HG03342 (cell line): ENCODE data around the gene KIF4B.
"Not testable (repeated sequence)": the region's sequence is repeated elsewhere in the genome, so short reads cannot be mapped to it uniquely, and the experiment has no call there.

Experiments
- ATAC-seq: cut with Tn5 transposase; IDR thresholded peaks from one replicate; pipeline ENCODE4 v1.9.1; 2021; ENCODE audit warnings: mild to moderate bottlenecking, moderate library complexity; ENCODE audit not compliant: unreplicated experiment

The KIF4B gene, protein sequence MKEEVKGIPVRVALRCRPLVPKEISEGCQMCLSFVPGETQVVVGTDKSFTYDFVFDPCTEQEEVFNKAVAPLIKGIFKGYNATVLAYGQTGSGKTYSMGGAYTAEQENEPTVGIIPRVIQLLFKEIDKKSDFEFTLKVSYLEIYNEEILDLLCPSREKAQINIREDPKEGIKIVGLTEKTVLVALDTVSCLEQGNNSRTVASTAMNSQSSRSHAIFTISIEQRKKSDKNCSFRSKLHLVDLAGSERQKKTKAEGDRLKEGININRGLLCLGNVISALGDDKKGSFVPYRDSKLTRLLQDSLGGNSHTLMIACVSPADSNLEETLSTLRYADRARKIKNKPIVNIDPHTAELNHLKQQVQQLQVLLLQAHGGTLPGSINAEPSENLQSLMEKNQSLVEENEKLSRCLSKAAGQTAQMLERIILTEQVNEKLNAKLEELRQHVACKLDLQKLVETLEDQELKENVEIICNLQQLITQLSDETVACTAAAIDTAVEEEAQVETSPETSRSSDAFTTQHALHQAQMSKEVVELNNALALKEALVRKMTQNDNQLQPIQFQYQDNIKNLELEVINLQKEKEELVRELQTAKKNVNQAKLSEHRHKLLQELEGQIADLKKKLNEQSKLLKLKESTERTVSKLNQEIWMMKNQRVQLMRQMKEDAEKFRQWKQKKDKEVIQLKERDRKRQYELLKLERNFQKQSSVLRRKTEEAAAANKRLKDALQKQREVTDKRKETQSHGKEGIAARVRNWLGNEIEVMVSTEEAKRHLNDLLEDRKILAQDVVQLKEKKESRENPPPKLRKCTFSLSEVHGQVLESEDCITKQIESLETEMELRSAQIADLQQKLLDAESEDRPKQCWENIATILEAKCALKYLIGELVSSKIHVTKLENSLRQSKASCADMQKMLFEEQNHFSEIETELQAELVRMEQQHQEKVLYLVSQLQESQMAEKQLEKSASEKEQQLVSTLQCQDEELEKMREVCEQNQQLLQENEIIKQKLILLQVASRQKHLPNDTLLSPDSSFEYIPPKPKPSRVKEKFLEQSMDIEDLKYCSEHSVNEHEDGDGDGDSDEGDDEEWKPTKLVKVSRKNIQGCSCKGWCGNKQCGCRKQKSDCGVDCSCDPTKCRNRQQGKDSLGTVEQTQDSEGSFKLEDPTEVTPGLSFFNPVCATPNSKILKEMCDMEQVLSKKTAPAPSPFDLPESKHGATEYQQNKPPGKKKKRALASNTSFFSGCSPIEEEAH

DNA sequence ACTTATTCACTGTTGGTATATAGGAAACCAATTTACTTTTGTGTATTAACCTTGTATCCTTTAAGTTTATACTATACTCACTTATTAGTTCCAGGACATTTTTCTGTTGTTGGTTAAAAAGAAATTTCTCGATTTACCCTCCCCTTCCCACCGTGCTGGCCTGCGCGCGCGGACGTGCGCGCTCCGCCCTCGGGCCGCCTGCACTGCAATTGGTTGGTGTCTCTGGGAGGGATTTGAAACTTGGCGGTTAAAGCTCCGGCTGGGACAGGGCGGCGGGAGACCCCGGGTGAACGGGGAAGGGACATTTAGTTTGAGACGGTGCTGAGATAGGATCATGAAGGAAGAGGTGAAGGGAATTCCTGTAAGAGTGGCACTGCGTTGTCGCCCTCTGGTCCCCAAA, at the start of gene KIF4B:
Gene KIF4B, plus strand, starts transcription at position 230 of the 400 bp plus-strand sequence. Its CDS starts 105 bp downstream, at position 335.
- no peak for ATAC-seq

DNA sequence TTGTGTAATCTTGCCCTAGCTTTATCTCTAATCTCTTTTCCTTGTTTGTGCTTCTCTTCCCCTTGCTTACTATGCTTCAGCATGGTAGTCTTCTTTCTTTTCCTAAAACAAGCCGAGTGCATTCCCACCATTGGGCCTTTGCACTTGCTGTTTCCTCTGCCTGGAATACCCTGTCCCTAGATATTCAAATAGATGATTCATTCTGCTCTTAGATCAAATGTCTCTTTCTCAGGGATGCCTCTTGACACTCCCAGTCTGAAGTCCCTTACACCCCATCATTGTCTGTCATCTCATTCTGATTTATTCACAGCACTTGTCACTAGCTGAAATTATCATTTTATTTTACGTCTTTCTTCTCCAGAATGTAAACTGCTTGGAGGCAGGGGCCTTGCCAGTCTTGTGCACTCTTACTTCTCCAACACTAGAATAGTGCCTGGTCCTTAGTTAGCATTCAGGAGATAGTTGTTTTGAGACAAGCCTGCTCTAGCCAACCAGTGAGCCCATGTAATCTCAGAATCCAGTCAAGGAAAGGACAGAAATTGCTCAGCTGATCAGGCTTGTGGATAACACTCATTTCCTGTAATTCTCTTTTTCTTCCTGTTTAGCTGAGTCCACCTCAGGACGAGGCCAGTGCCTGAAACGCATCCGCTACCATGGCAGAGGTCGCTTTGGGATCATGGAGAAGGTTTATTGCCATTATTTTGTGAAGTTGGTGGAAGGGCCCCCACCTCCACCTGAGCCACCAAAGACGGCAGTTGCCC, 47.3 kb upstream of the KIF4B start:
- ATAC-seq: no peak

DNA sequence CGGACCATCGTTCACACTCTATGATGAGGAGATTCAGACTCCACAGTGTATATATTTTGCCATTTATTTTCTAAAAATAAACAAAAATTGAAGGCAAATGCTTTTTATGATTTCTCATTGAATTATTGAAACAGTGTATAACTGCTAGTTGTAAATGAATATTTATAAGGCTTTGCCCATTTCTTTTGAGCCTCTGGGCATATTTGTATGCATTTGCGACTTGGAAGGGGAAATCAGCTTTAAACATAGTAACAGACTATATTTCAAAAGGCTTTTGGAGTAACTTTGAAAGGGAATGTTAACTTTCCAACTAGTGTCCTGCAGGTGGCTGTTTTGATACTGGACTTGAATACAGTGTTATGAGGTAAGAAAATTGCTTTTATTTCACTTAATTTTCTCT, 46.7 kb upstream of the KIF4B start:
- no peak for ATAC-seq

DNA sequence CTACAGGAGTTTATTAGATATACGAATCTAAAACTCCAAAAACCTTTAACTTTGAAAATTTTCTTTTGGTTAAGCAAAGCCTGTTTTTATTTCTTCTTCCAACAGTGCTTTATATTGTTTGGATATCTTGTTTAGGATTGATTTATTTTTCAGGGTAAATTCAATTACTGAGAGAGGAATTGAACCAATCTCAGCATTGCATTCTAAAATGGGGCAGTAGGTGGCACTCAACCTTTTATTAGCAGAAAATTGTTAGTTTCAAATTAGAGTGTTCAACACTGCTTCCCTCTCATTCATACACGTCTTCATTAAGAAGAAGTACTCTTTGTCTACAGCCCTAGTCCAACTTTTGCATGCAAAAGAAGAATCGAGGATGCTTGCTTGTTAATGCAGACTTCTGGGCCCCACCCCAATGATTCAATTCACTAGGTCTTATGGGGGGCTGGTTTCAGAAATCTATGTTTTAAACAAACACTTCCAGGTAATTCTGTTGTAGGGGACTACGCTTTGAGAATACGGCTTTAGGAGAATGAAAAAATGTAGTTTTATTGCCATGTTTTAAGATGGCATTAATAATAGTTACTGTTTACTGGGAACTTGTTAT, 46.0 kb upstream of the KIF4B start:
- ATAC-seq: no peak

DNA sequence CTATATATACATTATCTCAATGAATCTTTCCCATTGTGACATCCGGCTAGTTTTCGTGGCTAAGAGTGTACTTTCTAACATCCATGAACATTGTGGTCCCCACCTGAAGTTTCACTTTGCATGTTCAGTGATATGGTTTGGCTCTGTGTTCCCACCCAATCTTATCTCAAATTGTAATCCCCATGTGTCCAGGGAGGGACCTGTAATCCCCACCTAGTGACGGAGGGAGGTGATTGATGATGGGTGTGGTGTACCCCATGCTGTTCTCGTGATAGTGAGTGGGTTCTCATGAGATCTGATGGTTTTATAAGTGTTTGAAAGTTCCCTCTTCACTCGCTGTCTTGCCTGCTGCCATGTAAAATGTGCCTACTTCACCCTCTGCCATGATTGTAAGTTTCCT, 44.6 kb upstream of the KIF4B start:
- no peak for ATAC-seq

DNA sequence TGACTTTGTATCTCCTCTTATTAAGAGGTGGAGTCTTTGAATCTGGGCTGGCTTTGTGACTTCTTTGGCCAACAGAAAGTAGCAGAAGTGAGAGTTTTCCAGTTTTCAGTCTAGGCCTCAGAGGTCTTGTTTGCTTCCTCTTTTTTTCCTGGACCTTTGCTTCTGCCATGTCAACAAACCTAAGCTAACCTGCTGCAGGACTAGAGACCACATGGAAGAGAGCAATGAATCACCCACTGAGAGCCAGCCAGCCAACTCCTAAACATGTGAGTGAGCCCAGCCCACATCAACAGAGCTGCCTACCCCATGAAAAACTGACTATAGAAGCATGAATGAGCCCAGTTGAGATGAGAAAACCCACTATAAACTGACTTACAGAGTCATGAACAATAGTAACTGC, 42.8 kb upstream of the KIF4B start:
- ATAC-seq: no peak

DNA sequence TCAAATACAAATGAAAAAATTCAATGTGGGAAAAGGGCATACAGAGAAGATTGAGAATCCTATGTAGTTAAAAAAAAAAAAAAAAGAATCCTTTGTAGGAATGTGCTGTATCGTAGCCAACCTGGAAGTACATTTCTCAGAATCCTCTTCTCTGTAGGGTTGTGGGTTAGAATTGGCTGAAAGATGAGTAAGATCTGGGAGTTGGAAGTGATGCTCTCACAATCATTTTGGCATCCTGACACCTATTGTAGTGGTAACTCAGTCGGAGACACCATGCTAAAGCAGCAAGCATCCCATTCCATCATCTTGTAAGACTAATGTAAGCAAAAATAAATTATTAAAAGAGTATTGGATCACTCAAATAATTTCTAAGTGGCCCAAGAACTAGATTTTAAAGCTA, 42.1 kb upstream of the KIF4B start:
- no peak for ATAC-seq

DNA sequence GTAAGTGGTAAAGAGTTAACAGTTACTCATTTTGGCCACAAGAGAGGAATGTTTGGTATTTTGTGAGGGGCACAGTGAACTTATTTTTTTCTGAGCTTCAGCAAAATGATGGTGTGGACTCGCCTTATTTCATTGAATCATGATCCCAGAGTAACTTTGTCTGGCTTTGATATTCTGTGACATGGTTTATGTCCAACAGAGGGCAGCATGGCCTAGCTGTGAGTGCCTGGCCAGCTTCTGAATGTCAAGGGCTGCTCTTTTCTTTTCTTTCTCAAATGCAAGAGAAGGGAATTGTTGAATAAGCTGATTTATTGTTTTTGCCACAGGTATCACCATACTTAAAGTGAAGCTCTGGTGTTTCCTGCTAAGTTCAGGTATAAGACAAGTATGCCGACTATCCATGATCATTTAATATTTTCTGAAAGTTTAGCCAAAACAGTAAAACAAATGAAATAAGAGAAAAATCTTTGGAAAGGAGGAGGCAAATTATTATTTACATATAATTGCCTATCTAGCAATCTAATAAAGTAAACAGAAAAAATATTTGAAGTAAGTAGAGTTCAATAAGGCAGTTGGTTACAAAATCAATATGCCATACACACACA, 41.0 kb upstream of the KIF4B start:
- no peak for ATAC-seq

DNA sequence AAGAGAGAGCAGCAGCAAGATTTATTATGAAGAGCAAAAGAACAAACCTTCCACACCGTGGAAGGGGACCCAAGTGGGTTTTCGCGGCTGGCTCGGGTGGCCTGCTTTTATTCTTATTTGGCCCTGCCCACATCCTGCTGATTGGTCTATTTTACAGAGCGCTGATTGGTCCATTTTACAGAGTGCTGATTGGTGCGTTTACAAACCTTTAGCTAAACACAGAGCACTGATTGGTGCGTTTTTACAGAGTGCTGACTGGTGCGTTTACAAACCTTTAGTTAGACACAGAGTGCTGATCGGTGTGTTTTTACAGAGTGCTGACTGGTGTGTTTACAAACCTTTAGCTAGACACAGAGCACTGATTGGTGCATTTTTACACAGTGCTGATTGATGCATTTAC, 37.5 kb upstream of the KIF4B start:
- ATAC-seq: not testable (repeated sequence)

DNA sequence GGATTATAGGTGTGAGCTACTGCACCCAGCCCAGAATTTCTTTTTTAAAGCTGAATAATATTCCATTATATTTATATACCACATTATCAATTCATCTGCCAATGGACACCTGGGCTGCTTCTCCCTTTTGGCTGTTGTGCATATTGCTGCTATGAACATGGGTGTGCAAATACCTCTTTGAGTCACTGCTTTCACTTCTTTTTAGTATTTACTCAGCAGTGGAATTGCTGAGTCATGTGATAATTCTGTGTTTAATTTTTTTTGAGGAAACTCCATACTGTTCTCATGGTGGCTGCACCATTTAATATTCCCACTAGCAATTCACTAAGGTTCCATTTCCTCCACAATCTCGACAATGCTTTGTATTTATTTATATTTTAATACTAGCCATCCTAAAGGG, 36.1 kb upstream of the KIF4B start:
- ATAC-seq: no peak

DNA sequence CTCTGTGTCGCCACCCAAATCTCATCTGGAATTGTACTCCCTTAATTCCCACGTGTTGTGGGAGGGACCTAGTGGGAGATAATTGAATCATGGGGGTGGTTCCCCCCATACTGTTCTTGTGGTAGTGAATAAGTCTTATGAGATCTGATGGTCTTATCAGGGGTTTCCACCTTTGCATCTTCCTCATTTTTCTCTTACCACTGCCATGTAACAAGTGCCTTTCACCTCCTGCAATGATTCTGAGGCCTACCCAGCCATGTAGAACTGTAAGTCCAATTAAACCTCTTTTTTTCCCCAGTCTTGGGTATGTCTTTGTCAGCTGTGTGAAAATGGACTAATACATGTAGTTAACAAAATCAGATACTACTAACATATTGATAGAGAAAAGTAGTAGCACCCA, 35.3 kb upstream of the KIF4B start:
- ATAC-seq: not testable (repeated sequence)

DNA sequence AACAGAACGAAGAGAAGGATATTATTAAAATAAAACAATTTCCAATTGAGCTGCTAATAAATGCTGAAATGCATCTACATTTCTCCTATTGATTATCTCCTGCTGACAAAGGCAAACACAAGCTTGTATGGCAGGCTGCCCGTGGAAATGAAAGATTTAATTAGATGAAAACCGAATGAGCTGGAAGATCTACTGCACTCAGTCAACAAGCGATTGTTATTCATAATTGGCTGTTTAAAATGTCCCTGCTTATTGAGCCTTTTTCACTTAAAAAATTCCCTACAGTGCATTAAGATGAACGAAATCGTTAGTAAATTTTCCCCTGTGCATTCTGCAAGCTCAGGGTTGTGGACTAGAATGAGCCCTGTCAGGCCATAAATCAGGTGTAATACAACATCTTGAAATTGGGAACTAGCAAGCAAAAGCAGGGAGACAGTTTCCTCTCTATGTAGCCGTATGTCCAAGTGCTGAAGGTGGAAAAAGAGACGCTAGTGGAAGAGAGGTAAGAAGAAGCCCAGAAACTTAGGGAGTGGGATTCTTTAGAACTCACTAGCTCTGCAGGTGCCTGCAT, 28.5 kb upstream of the KIF4B start:
- no peak for ATAC-seq

DNA sequence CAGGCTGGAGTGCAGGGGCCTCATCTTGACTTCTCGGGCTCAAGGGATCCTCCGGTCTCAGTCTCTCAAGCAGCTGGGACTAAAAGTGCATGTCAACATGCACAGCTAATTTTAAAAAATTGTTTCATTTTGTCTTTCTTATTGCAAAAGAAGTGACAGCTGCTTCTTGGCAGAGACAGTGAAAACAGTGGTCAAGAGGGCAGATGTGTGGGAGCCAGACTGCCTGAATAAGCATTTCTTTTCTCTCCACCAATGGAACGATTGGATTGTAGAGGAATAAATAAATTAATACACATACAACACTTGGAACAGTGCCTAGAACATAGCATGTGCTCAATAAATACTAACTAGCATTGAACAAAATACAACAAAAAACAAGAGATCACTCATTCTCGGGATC, 27.4 kb upstream of the KIF4B start:
- ATAC-seq: no peak

DNA sequence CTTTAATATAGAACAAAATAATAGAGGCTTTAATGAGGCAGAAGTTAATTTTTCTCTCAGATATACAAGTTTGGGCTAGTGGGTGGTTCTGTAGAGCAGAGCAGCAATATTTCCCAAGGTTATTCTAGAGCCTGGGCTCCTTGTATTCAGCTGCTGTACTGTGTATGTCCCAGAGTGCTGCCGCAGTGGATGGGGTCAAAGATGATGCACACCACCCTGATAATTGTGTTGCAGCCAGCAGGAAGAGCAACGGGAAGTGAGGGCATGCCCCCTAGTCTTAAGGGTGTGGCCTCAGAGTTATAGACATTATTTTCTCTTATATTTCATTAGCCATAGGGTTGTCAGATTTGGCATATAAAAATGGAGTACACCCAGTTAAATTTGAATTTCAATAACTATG, 23.9 kb upstream of the KIF4B start:
- ATAC-seq: no peak

DNA sequence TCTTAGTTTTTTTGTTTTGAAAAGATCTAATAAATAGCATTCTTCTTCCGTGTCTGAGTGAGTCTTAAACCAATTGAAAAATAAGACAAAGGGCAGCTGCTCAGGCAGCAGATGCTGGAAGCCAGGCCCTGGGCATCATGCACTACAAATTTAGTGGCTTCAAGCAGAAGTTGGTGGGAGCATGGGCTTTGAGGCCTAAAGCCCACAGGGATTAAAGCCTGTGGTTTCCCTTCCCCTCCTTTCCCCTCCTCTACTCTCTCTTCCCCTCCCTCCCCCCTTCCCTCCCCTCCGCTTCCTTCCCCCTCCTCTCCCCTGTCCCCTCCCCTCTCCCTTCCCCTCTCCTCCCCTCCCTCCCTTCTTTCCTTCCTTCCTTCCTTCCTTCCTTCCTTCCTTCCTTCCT, 20.1 kb upstream of the KIF4B start:
- no peak for ATAC-seq

DNA sequence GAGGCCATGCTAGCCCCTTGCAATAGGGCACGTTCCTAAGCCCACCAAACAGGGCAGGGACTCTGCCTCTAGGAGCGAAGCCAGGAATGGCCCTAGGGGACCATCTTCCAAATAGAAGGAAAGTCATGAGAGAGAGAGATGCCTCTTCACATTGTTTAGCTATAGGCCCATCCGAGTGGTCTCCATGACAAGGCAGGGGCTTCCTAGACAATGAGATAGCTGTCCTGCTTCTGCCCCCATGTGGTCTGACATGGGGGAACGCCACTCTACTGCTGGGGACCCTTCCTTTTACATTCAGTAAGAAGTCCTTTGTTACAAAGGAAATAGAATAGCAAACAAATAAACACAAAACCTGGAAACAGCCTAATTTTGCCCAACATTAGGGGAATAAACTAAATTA, 17.9 kb upstream of the KIF4B start:
- no peak for ATAC-seq

DNA sequence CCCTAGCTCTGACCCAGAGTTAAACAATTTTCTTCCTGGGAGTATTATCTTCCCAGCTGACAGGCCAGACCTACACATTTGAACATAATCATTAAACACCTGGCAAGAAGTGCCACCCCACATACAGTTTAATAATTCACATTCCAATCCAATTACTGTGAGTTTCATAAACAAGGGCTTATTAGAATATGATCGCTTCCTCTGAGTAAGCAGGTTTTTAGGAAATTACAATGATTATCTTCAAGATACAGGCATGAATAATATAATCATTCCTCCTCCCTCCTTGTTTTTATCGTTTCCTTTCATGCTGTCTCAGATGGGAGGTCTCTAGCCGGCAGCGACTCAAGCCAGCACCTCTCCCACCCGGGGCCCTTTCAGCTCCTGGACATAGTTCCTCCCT, 15.8 kb upstream of the KIF4B start:
- no peak for ATAC-seq

DNA sequence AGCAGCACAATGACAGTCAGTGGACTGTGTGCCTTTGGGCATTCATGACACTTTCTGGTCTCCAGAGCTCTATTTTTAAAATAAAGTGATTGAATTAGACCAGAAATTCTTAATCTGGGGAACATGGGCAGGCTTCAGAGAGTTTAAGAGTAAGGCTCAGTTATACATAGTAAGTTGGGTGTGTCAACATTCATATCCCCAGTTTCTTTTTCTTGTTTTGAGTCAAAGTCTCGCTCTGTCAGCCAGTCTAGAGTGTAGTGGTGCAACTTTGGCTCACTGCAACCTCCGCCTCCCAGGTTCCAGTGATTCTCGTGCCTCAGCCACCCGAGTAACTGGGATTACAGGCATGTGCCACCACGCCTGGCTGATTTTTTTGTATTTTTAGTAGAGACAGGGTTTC, 13.7 kb upstream of the KIF4B start:
- peak; percentile 47 for ATAC-seq

DNA sequence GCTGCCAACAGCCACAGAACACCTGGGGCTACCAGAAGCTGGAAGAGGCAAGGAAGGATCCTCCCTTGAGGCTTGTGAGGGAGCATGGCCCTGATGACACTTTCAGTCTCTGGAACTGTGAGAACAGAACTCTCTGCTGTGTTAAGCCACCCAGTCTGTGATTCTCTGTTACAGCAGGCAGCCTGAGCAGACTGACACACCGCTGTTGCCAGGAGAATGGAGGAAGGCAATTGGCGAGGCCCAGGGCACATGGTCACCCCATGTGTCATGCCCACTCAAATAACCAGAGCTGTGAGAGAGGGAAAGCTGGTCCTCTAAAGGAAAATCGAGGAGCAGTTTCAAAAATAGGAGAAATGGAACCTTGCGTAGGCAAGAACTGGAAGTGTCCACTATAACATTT, 12.0 kb upstream of the KIF4B start:
- no peak for ATAC-seq
